Central memory CD4-positive, alpha-beta T cell (primary cell): ENCODE data around the gene PRCP.
A peak's percentile ranks its signal among the peaks of the same experiment; 100 is the strongest.

ENCODE experiments used
- DNase-seq: peaks from one replicate; pipeline ENCODE4 v3.0.0; 2022

Gene PRCP

GRCh38 chr11:82906931-82907330, 6.7 kb upstream of the PRCP start:
- no peak for DNase-seq

DNA sequence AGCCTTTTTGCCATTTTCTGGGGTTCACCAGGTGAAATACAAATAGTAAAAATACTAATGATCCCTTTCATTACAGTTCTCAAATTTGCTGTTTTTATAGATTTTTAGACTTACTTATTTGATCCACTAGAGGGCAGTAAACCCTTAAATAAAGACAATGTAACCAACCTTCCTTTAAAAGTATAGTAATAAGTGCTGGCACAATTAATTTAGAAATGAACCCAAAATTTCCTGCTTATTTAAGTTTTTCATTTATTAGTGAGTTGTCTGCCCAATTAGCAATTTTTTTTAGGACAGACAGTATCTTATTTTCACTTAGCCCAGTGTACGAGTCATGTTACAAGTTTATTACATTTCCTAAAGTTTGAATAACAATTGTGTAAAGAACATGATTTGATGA, 6.0 kb upstream of the PRCP start:
- peak; percentile 36 for DNase-seq

GRCh38 chr11:82903843-82904586, 3.8 kb upstream of the PRCP start:
- no peak for DNase-seq

GRCh38 chr11:82902880-82903279, 2.6 kb upstream of the PRCP start:
- DNase-seq: no peak

GRCh38 chr11:82901922-82902485, 1.8 kb upstream of the PRCP start:
- DNase-seq: peak; percentile 10

DNA sequence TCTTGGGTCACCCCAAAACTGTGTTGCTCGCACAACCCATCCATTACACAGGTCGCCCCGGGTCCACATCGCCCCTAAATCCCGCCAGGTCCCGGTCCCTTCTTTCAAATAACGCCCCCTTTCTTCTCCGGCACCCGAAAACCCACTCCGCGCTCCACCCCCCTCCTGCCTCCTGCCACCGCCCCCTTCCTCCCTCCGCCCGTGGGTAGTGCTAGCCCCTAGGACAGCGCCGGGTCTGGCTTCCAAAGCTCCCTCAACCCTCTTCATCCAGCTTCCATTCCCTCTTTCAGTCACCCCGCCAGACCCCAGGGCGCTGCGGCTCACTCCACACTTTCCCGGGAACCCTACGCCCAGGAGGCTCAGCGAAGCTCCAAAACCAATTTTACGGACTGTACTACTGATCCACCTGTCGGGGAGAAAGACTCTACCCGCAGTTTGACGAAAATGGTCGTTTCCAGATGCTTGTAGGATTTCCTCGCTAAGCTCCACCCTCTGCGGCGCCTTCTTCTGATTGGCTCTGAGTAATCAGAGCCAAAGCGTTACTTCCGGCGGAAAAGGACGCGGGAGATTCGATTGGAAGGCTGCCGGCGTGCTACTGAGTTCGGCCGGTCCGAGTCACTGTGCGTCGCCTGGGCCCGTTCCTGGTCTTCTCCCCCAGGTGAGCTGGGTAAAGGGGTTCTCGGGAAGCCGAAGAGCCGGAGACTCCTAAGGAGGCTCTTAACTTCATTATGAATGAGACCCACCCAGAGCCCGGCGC, 1.1 kb upstream of the PRCP start, which contains the start of gene DDIAS:
Gene DDIAS (plus strand): TSS at position 572 of the 757 bp plus-strand sequence. CDS start 13,003 bp downstream, outside the sequence.
- DNase-seq: peak; percentile 94

DNA sequence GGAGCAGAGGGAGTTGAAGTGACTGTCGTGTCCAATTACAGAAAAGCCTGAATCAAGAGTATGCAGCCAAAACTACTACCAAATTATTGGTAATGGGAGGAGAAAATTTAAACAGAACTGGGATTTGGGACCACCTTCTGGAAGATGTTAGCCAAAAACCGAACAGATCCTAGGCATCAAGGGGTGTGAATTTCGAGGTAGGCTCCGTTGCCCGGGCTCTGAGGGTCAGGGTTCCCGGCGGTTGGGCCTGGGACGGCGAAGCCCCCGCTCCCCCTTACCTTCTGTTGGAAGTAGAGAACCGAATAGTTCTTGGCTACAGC, 313 bp downstream of the PRCP start:
- no peak for DNase-seq

DNA sequence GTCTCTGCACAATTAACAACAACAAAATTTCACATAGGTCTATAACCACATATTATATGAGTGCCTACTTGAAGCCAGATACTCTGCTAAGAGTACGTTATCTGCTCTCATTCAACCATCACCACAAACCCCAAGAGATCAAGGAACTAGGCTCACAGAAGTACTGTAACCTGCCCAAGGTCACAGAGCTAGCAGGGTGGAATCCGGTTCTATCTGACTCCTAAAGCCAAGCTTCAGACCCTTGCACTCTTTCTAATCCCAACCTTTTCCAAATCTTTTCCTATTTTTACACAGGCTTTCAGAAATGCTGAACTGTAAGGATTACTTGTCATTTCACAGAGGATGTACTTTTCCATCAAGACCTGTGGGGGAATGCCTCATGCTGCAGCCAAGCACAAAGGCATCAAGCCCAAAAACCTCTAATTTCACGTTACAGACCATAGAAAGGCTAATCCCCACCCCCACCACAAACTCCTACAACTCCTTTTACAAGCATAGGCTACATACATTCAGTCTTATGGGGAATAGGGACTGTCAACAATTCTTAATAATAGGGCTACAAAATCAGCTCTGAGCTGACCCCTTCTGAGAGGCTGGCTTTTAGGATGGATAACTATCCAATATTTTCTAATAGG, 927 bp downstream of the PRCP start:
- peak; percentile 51 for DNase-seq

GRCh38 chr11:82898241-82898640, 2.0 kb downstream of the PRCP start:
- no peak for DNase-seq

GRCh38 chr11:82896183-82896582, 4.0 kb downstream of the PRCP start:
- no peak for DNase-seq

DNA sequence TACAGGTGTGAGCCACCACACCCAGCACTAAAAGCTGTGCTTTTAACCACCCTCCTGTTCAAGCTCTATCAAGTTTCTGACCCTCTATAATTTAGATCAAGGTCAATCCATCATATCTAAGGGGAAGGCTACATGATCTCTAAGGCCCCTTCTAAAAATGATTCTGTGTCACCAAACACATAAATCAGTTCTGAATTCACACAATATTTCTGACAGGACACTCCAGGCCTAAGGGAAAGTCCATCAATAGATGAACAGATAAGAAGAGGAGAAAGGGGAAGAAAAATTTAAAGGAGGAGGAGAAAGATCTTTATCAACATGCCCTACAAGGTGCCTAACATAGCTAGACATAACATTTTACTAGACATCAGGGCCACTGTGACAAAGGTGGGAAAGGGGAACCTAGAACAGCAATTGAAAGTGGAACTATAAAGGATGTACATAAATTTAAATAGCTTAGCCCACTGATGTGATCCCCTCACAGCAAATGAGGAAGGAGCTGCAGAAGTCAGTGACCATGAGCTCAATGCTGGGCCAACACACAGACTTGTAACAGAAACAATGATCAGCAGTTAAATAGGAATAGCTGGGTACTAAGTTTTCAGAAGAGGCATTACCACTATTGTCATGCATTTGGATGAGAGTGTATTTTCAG, 4.7 kb downstream of the PRCP start:
- no peak for DNase-seq

DNA sequence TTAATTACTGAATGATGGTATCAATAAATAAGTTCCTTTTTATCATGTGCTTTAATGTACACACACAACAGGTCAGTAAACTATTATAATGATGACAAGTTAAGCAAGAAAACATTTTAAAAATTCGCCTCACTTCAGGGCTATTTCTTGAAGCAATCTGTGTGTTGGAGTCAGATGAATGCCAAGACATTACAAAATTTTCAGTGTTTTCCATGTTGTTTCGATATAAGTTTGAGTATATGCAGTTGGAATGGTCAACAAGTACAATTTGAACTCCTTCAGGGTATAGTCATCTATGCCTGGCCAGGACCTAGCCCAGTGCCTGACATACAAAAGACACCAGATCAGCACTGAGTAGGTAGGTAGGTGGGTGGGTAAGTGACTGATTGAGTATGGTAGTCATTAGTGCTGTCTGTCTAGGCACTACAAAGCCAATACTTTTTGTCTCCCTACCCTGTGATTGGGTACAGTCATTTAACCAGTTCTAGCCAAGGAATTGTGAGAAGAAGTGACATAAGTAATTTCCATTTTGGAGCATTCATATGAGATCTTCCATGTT, 7.5 kb downstream of the PRCP start:
- DNase-seq: no peak

GRCh38 chr11:82890936-82891335, 9.3 kb downstream of the PRCP start:
- DNase-seq: no peak

DNA sequence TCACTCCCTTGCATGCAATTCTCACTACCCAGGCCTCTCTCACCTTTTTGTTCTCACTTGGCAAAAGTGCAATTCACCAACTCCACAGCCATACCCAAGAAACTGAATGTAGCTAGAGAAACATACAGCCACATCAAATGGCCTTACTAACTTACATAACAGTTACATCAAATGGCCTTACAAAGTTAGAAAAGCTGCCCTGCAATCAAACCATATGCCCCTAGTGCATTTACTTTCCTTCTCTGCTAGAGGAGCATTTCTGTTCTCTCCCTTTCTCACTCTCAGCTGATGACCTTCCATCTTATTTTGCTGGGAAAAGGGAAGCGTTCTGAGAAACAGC, 10.3 kb downstream of the PRCP start:
- no peak for DNase-seq

- DNase-seq: no peak
These were observed 10.9 kb downstream of the PRCP start for GRCh38 chr11:82889133-82890001.

GRCh38 chr11:82883853-82884252, 16.4 kb downstream of the PRCP start:
- no peak for DNase-seq

- DNase-seq: no peak
These were observed 25.3 kb downstream of the PRCP start for GRCh38 chr11:82874646-82875523.

- peak; percentile 19 for DNase-seq
These were observed 26.3 kb downstream of the PRCP start for GRCh38 chr11:82873919-82874333.

DNA sequence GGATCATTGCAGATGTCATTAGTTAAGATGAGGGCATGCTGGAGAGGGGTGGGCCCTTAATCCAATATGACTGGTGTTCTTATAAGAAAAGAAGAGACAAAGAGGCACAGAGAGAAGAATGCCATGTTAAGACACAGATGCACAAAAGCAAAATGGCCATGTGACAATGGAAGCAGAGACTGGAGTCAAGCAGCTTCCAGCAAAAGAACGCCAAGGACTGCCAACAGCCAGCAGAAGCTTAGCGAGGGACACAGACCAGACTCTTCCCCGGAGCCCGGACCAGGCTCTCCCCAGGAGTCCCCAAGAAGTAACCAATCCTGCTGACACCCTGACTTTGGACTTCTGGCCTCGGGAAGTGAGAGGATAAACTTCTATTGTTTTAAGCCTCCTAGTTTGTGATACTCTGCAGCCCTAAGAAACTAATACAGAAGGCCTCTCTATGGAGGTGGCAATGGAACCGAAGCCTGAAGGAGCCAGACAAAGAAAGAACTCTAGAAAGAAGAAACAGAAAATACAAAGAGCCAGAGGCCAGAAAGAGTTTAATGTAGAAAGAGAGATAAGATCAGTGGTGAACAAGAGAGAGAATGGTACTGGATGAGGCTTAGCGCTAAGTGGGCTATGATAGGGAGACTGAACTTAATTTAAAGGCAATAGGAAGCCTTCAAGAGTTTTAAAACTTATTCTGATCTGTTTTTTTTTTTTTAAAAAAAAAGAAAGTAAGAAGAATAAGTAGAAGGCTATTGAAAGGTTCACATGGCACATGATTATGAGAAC, 27.7 kb downstream of the PRCP start:
- DNase-seq: no peak

- no peak for DNase-seq
These were observed 28.6 kb downstream of the PRCP start for GRCh38 chr11:82871646-82872045.
